ENCODE measurements around the gene STK4.
"Not testable (repeated sequence)": the region's sequence is repeated elsewhere in the genome, so short reads cannot be mapped to it uniquely, and the experiment has no call there.

STK4 gene

GRCh38 chr20:45058168-45058850 lies 92.0 kb downstream of the STK4 start:
- DNase-seq, result no peak

GRCh38 chr20:45059022-45059728 lies 92.9 kb downstream of the STK4 start:
- DNase-seq, result no peak

- DNase-seq, result no peak
Observed at GRCh38 chr20:45060294-45060693, 94.0 kb downstream of the STK4 start.

GRCh38 chr20:45061244-45061643 lies 94.9 kb downstream of the STK4 start:
- DNase-seq, result no peak

GRCh38 chr20:45063107-45063506 lies 96.8 kb downstream of the STK4 start:
- DNase-seq, result not testable (repeated sequence)

- DNase-seq, result no peak
Observed at GRCh38 chr20:45064812-45065211, 98.5 kb downstream of the STK4 start.

- DNase-seq, result no peak
Observed at GRCh38 chr20:45066372-45066771, 100.1 kb downstream of the STK4 start.

GRCh38 chr20:45067087-45067486 lies 100.8 kb downstream of the STK4 start:
- DNase-seq, result no peak

GRCh38 chr20:45067558-45067957 lies 101.2 kb downstream of the STK4 start:
- no peak for DNase-seq

GRCh38 chr20:45069261-45069660 lies 102.9 kb downstream of the STK4 start:
- no peak for DNase-seq

GRCh38 chr20:45070932-45071632 lies 104.8 kb downstream of the STK4 start:
- DNase-seq, result no peak

- DNase-seq, result no peak
Observed at GRCh38 chr20:45072066-45072465, 105.8 kb downstream of the STK4 start.

GRCh38 chr20:45073221-45073620 lies 106.9 kb downstream of the STK4 start:
- no peak for DNase-seq

- no peak for DNase-seq
Observed at GRCh38 chr20:45077559-45077958, 111.2 kb downstream of the STK4 start.

- no peak for DNase-seq
Observed at GRCh38 chr20:45080867-45081624, 114.7 kb downstream of the STK4 start.

GRCh38 chr20:45082468-45082867 lies 116.2 kb downstream of the STK4 start:
- DNase-seq, result no peak

- no peak for DNase-seq
Observed at GRCh38 chr20:45083127-45083526, 116.8 kb downstream of the STK4 start.

GRCh38 chr20:45085289-45085688 lies 119.0 kb downstream of the STK4 start:
- no peak for DNase-seq

GRCh38 chr20:45085867-45086266 lies 119.6 kb downstream of the STK4 start:
- no peak for DNase-seq

- DNase-seq, result no peak
Observed at GRCh38 chr20:45087097-45087790, 120.9 kb downstream of the STK4 start.

- DNase-seq, result no peak
Observed at GRCh38 chr20:45087814-45088213, 121.5 kb downstream of the STK4 start.

GRCh38 chr20:45088247-45088646 lies 121.9 kb downstream of the STK4 start:
- DNase-seq, result no peak

- no peak for DNase-seq
Observed at GRCh38 chr20:45090481-45090880, 124.2 kb downstream of the STK4 start.
